GM18868 (cell line): ENCODE data around the gene MID1.

Experiments
- ATAC-seq: cut with Tn5 transposase; IDR thresholded peaks from one replicate; pipeline ENCODE4 v1.9.1; 2021; ENCODE audit warnings: mild to moderate bottlenecking, moderate library complexity; ENCODE audit not compliant: unreplicated experiment

The MID1 gene

DNA sequence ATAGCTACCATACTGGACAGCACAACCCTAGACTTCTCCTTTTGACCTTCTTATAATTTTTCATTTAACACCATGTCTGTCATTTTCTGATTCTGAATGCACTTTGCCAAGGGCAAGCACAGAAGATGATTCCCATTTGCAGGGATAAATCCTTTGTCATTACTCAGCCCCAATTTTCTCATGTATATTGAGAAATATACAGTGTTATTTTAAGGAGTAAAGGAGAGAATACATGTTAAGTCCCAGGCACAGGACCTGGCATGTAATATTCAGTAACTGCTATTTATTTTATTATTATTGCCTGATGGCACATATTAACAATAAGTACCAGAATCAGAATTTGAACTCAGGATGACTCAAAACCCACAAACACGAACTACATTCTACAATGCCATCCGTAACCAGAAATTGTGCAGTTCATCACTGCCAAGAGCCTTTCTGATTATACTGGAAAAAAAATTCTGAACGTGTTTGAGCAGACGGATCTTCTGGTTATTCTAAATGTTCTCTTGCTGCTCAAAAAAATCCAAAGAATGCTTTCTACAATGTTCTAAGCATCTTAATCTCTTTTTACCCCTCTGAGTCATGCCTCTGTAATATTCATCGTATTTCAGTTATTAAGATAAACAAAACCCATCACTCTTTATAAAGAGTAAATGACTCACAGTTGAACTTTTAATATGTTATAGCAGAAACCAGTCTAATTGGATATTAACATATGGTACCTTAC is 170.0 kb downstream of the MID1 start:
- no peak for ATAC-seq

DNA sequence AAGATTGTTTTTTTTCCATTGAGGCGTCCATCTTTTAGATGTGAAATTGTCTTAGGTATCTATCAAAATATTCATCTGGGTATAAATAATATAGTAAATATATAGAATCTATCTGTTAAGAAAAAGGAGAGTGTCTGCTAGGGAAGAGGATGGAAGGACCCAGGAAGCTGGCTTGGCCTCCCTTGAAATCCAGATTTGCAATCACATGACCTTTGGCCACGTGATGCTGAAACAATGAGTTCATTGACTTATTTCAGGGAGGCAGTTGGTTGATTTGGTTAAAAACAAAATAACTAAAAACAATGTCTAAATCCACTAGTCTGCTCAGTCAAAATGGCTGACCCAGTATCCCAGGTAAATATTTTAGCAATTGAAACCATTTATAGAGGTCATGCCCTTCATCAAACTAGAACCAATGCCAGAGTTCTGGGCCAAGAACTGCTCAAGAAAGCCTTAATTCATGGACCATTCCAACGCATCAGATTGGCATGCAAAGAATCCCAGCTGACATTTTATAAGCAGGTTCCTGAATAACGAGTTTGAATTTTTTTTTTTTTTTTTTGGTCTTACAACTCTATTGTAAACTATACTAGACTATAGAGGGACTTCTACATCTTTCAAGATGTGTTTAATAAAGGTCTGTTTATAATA is 172.7 kb downstream of the MID1 start:
- no peak for ATAC-seq

DNA sequence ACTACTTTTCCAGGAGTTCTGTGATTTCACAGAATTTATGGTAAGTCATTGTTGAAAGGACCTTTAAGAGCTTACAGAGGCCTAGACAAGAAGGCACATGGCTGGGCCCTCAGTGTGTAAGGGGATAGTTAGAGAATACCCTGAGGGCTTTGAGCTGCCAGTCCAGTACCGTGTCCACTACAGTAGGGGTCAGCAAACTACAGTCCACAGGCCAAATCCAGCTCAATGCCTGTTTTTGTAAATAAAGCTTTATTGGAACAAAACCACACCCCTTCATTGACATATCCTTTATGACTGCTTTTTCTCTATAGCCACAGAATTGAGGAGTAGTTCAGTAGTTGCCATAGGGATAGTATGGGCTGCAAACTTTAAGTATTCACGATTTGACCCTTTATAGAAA is 176.2 kb downstream of the MID1 start:
- ATAC-seq = no peak

DNA sequence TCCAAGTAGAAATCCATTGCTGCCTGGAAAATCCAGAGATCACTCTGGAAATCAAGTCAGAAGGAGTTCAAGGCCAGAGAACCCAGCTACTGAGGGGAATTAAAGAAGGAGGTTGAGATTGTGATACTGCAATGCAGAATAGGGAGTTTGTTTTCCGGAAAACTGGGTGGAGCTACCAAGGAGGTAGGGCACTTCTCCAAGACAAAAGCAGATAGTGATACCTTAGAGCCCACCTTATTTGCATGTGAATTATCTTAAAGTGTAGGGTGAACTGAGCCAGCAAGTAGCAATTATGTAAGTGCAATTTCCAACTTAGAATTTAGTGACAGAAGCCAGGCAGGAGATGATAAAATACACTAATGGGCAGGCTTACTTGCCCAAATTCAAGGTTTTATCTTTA is 178.9 kb downstream of the MID1 start:
- ATAC-seq = no peak

DNA sequence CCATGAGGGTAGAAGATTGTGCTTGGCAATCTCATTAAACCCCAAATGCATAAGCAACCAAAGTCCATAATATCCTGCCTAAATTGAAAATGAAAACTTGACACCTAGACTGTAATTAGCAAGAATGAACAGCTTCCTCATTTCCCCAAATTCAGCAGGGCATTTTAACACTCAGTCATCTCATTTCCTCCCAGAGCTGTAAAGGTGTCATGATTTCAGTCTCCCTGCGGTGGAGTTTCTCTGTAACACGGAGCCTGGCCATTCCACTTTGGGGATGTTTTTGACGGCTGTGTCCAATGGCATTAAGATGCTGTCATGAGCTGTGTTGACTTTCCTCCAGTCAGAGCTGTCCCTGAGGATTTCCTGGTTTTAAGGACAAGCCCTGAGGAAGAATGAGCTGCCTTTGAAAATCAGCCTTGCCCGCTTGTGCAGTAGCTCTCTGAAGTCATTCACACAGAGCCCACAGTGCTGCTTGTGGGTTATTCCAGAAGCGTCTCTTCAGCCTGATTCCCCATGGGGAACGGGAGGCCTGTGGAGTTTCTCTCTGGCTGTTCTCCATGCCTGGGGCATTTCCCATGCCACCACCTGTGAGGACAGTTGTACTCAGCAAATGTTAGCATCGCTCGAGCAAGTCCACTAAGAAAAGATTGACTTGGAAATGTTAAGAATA is 187.0 kb downstream of the MID1 start:
- ATAC-seq = no peak

DNA sequence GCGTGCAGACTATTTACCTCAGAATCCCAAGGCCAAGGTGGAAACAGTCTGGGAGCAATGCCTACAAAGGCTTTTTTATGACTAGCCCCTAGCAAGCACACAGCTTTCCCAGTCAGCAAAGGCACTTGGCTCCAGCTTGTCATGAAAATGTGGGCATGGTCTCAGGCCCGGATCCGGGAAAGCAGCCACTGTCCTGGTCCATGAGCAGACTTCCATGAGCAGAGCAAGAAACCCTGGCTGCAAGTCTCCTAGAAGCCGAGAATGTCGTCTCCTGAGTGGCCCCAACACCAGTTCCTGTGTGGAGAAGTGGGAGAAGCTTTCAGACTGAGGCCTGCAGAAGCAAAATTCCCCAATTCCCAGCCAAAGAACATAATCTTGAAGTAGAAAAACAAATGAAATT is 190.5 kb downstream of the MID1 start:
- ATAC-seq = no peak

DNA sequence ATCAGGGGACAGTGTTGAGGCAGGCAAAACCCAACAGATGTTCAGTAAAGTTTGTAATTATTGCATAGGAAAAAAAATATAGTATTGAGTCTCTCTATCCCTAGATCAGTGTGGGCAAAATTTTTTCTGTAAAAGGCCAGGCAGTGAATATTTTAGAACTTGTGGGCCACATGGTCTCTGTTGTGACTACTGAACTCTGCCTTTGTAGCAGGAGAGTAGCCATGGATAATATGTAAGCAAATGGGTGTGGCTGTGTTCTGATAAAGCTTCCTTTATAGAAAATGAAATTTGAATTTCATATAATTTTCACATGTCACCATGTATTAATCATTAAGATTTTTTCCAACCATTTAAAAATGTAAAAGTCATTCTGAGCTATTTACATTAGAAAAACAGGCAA is 193.1 kb downstream of the MID1 start:
- no peak for ATAC-seq

DNA sequence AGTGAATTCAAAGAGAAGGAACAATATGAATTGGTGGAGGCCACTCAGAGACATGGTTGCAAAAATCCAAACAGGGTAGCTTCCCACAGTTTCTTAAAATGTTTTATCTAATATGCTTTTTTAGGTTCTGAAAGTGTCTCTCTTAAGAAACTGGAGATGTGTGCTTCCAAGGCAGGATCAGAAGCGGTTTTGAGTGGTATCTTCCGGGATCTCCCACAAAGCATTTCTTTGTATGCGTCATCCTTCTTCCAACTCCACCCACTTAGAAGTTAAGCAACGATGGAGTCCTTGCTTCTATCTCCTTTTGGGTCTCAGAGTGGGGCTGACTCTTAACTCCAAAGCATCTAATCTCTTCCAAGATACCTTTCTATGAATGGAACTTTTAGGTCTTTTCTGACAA is 196.7 kb downstream of the MID1 start:
- no peak for ATAC-seq

DNA sequence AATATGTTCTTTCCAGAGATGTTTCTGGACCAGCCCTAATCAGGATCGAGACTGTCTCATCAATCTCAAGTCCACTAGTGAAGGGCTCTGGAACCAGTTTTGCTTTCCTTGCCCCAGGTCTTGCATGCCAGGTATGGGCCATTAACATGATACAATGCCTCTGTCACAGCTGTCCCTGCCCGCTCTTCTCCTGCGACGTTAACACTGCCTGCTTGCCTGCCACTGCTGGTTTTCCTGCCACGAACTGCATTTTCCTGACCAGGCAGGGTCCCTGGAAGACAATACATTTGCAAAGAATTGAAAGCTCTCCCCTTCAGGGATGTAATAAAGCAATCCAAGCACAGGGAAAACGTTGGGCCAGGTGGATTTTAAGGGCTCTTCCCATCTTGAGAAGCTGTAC is 200.3 kb downstream of the MID1 start:
- no peak for ATAC-seq

DNA sequence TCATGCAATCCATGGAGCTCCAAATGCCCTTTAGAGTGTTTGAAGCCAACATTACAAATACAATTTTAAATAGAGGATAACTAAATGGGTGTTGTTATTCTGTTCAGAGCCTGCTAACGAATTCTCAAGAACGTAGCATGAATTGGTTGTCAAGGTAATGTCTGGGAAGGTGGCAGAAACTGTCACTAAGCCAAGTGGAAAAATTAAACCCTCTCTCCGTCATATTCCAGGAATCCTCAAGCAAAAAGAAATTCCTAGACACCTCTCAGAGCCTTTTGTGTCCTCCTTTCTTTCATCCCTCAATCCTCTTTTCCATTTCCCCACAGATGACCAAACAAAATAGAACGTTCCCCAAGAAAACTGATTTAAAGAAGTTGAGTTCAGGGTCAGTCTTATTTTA is 204.0 kb downstream of the MID1 start:
- no peak for ATAC-seq

DNA sequence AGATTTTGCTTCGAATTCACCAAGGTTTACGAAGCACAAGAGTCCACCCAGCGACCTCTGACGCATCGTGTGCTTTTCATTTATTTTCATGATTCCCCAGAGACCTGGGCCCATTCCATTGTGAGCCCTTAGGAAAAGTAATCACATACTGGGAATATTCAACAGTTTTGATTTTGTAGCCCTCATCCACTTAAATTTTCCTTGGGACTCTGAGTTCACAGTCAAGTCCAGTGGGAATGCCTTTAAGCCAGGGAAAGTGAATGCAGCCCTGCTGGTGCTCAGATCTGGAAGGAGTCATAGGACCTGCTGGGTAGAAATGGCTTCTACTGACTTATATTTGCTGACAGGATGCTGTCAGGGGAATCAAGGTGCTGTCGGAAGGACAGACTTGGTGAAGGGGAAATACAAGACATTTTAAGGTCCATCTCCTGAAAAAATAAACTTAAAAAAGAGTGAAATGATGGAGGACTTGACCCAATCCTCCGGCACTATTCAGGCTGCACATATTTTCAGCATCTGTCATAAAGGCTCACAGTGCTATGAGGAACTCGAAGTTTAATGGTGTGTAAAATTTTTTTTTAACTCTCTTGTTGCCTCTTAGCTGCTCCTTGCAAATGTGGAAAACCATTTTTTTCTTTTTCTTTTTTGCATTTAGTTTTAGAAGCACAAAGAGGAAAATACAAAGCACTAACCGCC is 204.9 kb downstream of the MID1 start:
- no peak for ATAC-seq

DNA sequence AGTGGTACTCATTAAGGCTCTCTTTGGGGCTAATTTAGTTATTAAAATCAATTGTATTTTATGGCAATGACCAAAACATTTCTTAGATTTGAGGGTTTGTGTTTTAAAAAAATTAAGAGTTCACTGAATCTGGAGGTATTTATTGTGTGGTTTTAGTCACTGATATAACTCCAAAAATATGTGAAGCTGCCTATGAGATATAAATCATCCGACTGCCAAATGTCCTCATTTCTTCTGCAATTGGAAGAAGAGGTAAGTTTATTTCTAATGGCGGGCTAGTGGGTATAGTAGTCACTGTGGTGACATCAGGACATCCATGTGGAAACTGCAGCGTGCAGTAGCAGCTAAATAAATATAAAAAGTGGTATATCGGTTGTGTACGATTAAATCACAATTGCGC is 205.5 kb downstream of the MID1 start:
- ATAC-seq = no peak

DNA sequence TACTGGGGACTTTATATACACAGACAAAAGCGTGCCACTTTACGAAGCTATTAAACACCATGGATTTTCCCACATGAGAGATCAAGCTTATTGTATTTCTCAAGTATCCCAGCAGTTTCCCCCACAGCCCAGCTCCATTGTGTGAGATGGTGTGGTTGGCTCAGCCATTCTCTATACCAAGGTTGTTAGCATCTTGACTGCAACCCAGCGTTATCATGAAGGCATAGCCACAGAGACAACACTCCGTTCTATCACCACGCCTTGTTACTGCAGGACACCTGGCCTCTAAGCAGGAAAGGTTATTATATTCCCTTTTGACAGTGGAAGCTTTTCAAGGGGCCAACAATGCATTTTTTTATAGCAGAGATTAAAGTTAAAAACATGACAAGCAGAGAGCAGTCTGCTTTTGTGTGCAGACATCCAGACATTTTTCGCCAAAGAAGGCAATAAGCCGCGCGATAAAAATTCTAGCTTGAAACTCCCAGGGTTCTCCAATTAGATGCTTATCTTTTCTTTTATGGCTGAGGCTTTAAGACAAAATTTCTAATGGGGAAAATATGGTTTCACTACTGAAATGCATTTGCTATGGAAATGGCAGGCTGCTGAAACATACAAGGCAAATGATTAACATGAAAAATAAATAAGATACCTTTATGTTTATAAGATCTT is 206.1 kb downstream of the MID1 start:
- ATAC-seq = no peak

DNA sequence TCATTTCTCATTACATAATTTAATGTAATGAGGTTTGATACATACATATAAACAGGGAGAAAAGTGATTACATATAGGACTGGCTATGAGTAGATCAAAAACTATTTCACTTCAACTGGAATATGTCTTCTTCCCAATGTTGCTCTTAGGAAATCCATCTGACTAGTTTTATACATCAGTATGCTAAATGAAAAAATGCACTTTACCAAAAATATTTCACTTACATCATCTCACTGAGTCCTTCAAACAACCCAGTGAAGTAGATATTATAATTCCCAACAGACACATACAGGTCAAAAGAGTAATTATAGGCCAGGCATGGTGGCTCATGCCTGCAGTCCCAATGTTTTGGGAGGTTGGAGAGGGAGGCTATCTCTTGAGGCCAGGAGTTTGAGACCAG is 215.9 kb downstream of the MID1 start:
- no peak for ATAC-seq

DNA sequence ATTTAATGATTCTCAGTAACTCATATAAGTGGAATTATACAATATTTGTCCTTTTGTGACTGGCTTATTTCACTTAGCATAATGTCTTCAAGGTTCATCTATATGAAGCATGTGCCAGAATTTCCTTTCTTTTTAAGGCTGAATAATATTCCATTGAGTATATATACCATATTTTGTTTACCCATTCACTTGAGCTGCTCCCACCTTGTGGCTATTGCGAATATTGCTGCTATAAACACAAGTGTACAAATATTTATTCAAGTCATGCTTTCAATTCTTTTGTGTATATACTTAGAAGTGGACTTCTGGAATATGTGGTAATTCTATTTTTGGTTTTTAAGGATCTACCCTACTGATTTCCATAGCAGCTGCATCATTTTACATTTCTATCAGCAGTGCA is 219.1 kb downstream of the MID1 start:
- no peak for ATAC-seq

DNA sequence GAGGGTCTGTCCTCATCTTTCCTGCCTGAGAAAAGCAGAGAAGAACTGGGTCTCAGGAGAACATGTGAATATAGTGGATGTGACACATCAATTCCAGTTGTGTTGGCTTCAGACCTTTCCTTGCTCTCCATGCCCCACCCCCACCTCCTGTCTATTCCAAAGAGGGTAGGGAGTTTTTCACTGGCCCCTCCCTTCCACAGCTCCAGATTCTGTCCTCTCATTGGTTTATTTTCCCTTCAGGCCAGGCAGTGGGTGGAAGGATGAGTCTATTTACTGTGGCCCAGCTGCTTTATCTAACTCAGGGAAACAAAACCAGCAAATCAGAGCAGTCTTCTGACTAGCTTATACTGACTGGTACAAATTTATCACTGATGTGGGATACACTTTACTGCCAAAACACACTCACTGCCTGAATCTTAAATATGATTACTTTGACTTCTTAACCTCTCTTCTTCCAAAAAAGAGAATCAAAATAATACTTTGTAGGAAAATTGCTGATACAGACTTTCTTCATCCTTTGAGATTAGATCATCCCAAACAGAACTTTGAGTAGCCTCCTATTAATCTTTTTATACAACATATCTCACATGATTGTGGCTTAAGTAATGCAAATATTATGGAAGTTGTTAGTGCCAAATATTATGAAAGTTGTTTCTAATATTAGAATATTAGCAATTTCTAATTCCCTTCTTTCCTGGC is 221.2 kb downstream of the MID1 start:
- no peak for ATAC-seq

DNA sequence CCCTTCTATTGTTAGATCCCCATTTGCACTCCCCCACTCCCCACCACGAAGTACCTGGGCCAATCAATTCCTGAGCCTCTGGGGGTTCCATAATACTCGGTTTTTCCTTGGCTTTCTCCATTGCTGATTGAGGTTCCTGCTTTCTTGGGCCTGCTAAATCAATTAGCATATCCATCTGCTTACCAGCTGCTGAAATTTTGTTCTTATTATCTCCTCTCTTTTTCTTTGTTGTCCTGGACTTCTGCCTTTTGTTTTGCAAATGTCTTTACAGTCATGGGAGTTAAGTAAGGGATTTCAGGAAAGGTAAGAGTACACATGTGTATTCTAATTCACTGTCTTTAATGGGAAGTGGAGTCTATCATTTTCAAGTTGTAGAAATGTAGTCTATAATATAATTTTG is 222.2 kb downstream of the MID1 start:
- no peak for ATAC-seq

DNA sequence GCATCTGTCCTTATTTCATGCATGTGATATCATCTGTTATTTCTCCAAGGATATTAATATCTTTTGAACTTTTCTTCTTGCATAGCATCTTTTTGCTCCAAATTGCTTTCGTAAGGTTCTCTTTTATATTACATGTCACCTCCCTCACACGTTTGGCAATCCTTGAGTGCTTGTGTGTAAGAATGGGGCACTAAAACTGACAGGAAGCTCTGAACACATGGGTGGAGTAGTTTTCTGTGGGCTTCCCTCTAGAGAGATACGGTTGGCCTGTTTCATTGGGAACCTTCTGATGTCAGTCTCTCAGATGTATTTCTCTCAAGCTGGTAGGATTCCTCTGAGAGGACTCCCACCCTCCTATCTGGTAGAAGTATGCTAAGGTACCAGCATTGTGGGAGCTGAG is 223.0 kb downstream of the MID1 start:
- no peak for ATAC-seq

DNA sequence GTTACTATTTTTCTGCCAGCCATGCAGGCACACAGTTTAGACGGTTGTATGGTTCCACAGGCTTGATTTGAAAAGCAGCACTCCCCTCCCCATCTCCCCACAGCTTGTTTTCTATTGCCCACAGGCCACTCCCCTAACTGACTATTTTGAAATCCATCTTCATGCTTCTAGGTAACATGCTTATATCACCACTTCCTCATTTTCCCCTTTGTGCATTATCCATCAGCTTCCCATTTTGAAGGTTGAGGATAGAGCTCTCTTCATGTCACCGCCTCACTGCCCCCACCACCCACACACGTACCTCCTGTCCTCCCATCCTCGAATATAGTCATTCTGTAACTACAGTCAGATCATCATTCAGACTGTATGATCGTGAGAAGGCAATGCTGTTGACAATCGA is 224.7 kb downstream of the MID1 start:
- no peak for ATAC-seq
